Keratinocyte (primary cell): ENCODE results near the gene RGS17. TPM values are rescaled to one million over a fixed set of nuclear protein-coding genes. Genes with fewer than 3 reads are reported as not detected.
A peak's percentile ranks its signal among the peaks of the same experiment; 100 is the strongest.

ENCODE experiments used
- DNase-seq: peaks from one replicate; pipeline ENCODE4 v3.0.0-alpha.2; 2011; ENCODE audit warnings: low read depth, missing footprints, low spot score
- FAIRE-seq: peaks from 2 replicates; lab custom pipeline; 2011; peaks lifted over from hg19 to GRCh38; lab: Jason Lieb, UNC
- H2AFZ ChIP-seq: 2 replicates; pipeline ENCODE4 v1.6.0; 2012; ENCODE audit warnings: low read length, control low read depth, inconsistent platforms; ENCODE audit not compliant: control insufficient read depth
- H3K27ac ChIP-seq: 2 replicates; pipeline ENCODE4 v1.5.1; 2011; ENCODE audit warnings: low read length; ENCODE audit not compliant: control insufficient read depth, insufficient read depth
- H3K27me3 ChIP-seq: 3 replicates; pipeline ENCODE4 v1.6.0; 2011; ENCODE audit warnings: low read length; ENCODE audit not compliant: control insufficient read depth, insufficient read depth; ENCODE audit errors: extremely low read depth
- H3K36me3 ChIP-seq, 2 experiments: 2 replicates in 1 of 2; 3 replicates in 1 of 2; pipeline ENCODE4 v1.5.1; 2011; ENCODE audit warnings: low read length in 2 of 2, mild to moderate bottlenecking in 1 of 2; ENCODE audit not compliant: control insufficient read depth in 2 of 2, insufficient read depth in 2 of 2; ENCODE audit errors: extremely low read depth in 1 of 2
- H3K4me1 ChIP-seq: 3 replicates; pipeline ENCODE4 v1.5.1; 2011; ENCODE audit warnings: low read length; ENCODE audit not compliant: control insufficient read depth, insufficient read depth; ENCODE audit errors: extremely low read depth
- H3K4me2 ChIP-seq: 3 replicates; pipeline ENCODE4 v1.6.0; 2011; ENCODE audit warnings: low read depth, low read length; ENCODE audit not compliant: control insufficient read depth, insufficient read depth; ENCODE audit errors: extremely low read depth
- H3K4me3 ChIP-seq, 3 experiments: fragments of 200-600 bp in 1 of 3; sonication (generic) in 1 of 3; 2 replicates in 2 of 3; 3 replicates in 1 of 3; pipeline ENCODE4 v1.5.1; 2011 to 2016; ENCODE audit warnings: low read length in 3 of 3, mild to moderate bottlenecking in 3 of 3, control low read depth in 2 of 3, inconsistent platforms in 1 of 3, low read depth in 1 of 3, mixed read lengths in 1 of 3, mixed run types in 1 of 3, moderate library complexity in 1 of 3; ENCODE audit not compliant: control insufficient read depth in 2 of 3, insufficient read depth in 2 of 3; ENCODE audit errors: extremely low read depth in 1 of 3
- H3K79me2 ChIP-seq: 2 replicates; pipeline ENCODE4 v1.6.0; 2012; ENCODE audit warnings: low read length; ENCODE audit not compliant: control insufficient read depth, insufficient read depth
- H3K9ac ChIP-seq: 3 replicates; pipeline ENCODE4 v1.6.0; 2011; ENCODE audit warnings: low read length; ENCODE audit not compliant: control insufficient read depth, insufficient read depth; ENCODE audit errors: extremely low read depth
- H3K9me1 ChIP-seq: 3 replicates; pipeline ENCODE4 v1.6.0; 2011; ENCODE audit warnings: low read length; ENCODE audit not compliant: control insufficient read depth, insufficient read depth; ENCODE audit errors: extremely low read depth
- H3K9me3 ChIP-seq: 2 replicates; pipeline ENCODE4 v1.5.1; 2012; ENCODE audit warnings: low read depth, low read length; ENCODE audit not compliant: control insufficient read depth
- H4K20me1 ChIP-seq: 3 replicates; pipeline ENCODE4 v1.6.0; 2011; ENCODE audit warnings: low read length; ENCODE audit not compliant: control insufficient read depth, insufficient read depth; ENCODE audit errors: extremely low read depth
- EZH2 ChIP-seq: IDR thresholded peaks from one replicate; pipeline ENCODE4 v1.6.1; 2012; ENCODE audit warnings: inconsistent platforms, mild to moderate bottlenecking, low read length, moderate library complexity
- dilution Hi-C: fragments of 300-500 bp; cut with MboI; formaldehyde crosslinking; loops from one replicate; pipeline ENCODE4 v1.7.0; 2020; ENCODE audit warnings: low sequenced_read_pairs; ENCODE audit not compliant: extremely low pct_ligation_motif_present
- polyA plus RNA-seq, 5 experiments: library from polyadenylated mRNA; depleted of rRNA in 3 of 5; stranded (reverse) in 3 of 5; stranded (forward) in 1 of 5; unstranded in 1 of 5; fragments of >200 nt; gene quantifications; 1 replicate in 1 of 5; 2 replicates in 3 of 5; 3 replicates in 1 of 5; pipeline versions ENCODE4 v1.2.1 to v1.2.3, GENCODE V29; 2011 to 2012; ENCODE audit warnings: missing spikeins in 2 of 5, low read depth in 1 of 5, low replicate concordance in 1 of 5
- TF ChIP-seq, protein P1 (sequence below), 3 experiments: IDR thresholded peaks in 1 of 3; conservative IDR thresholded peaks in 1 of 3; optimal IDR thresholded peaks in 1 of 3; 2 replicates in 2 of 3; 3 replicates in 1 of 3; pipeline versions ENCODE3 to v1.5.1; 2011; ENCODE audit warnings: low read length in 3 of 3, mild to moderate bottlenecking in 3 of 3, moderate library complexity in 2 of 3, control low read depth in 1 of 3, inconsistent platforms in 1 of 3; ENCODE audit not compliant: insufficient read depth in 2 of 3; ENCODE audit errors: extremely low read depth in 1 of 3

RGS17 gene
- polyA plus RNA-seq, 1 donor (not counting 4 experiments of a cell fraction or from before 2014, with no cell fraction given), result 0.22 TPM

DNA sequence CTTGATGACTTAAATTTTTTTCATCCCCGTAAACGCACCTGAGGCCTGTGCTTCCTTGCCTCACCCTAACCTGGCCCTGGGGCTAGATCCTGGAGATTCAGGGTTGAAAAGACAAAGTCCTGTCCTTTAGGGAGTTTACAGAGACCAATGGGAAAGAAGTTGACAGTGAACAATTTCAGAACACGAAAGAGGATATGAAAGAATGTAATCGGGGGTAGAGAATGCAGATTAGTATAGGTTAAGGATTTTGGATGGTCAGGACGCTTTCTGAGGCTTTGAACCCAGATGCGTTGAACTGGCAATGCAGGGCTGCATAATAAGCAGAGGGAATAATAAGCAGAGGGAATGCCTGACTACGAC lies 146.6 kb downstream of the RGS17 start:
- Histone ChIP-seq H3K9me1 (no peaks in the 10 kb centered on the region), H3K27ac (peak overlapping the region; percentile 93), H3K4me3 (peak overlapping the region in 2 of 3 experiments; percentile 45 to 93), H2AFZ (no peak overlapping the region), H3K36me3 (no peaks in the 10 kb centered on the region), H3K79me2 (peaks cover 47% of the 10 kb centered on the region), H3K4me1 (peaks cover 28% of the 10 kb centered on the region), H3K9me3 (no peaks in the 10 kb centered on the region), H4K20me1 (no peaks in the 10 kb centered on the region), H3K4me2 (peak overlapping the region; percentile 93), H3K9ac (peak overlapping the region; percentile 92), H3K27me3 (no peaks in the 10 kb centered on the region)
- TF ChIP-seq, protein P1, sequence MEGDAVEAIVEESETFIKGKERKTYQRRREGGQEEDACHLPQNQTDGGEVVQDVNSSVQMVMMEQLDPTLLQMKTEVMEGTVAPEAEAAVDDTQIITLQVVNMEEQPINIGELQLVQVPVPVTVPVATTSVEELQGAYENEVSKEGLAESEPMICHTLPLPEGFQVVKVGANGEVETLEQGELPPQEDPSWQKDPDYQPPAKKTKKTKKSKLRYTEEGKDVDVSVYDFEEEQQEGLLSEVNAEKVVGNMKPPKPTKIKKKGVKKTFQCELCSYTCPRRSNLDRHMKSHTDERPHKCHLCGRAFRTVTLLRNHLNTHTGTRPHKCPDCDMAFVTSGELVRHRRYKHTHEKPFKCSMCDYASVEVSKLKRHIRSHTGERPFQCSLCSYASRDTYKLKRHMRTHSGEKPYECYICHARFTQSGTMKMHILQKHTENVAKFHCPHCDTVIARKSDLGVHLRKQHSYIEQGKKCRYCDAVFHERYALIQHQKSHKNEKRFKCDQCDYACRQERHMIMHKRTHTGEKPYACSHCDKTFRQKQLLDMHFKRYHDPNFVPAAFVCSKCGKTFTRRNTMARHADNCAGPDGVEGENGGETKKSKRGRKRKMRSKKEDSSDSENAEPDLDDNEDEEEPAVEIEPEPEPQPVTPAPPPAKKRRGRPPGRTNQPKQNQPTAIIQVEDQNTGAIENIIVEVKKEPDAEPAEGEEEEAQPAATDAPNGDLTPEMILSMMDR (optimal IDR thresholded peaks at IDR 0.05 in 1 of 3, IDR thresholded peaks at IDR 0.05 in 1 of 3, conservative IDR thresholded peaks at IDR 0.05 in 1 of 3; ENCODE audit: extremely low read depth in 1 of 3, insufficient read depth in 2 of 3, low read length in 3 of 3), result no peak
- TF ChIP-seq EZH2, result no peak
- dilution Hi-C loops, result no loop called here
- no peak for FAIRE-seq
- DNase-seq, result no peak

DNA sequence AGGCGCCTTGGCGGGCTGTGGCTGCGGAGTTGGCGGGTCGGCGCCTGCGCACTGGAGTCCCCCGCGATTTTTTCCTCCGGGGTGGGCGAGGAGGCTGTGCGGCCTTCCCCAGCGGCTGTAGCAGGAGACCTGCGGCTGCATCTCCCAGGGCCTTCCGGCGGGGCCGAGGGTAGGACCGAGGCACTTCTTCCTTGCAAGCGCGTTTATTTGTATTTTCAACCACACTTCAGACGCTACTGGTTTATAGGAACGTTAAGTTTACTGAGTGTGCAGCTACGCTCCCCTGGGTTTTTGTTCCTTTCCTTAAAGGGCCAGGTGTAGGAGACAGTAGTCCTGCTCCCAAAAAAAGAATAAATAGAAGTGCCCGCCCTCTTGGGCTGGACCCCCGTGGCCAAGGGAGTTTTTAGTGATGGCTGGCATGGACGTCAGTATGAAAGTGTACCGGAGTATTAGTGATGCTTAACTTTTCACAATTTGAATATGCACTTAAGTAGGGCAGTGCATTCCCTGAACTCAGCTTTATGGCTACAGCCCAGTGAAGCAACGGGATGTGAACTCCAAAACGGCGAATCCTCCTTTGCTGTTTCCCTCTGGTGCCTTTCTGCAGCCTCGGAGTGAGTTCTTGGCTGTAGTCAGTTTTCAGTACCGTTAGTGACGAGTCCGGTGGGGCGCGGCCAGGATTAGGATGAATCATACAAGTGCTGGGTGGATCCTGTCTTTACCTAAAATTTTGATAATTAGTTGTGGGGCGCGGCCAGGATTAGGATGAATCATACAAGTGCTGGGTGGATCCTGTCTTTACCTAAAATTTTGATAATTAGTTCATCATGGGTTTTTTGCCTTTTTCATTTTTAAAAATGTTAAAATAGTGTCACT lies 147.2 kb downstream of the RGS17 start:
- peak; percentile 58 for FAIRE-seq
- Histone ChIP-seq H3K9ac (peak overlapping the region; percentile 92), H3K27ac (peak overlapping the region; percentile 93), H3K4me1 (peaks cover 29% of the 10 kb centered on the region), H4K20me1 (no peaks in the 10 kb centered on the region), H2AFZ (peak overlapping the region; percentile 97), H3K4me2 (peak overlapping the region; percentile 93), H3K79me2 (peaks cover 54% of the 10 kb centered on the region), H3K4me3 (peak overlapping the region; percentile 68 to 98 (median 93)), H3K9me1 (no peaks in the 10 kb centered on the region), H3K36me3 (no peaks in the 10 kb centered on the region), H3K27me3 (no peaks in the 10 kb centered on the region), H3K9me3 (no peaks in the 10 kb centered on the region)
- dilution Hi-C loops, result no loop called here
- TF ChIP-seq EZH2, result no peak
- TF ChIP-seq, protein P1 (optimal IDR thresholded peaks at IDR 0.05 in 1 of 3, IDR thresholded peaks at IDR 0.05 in 1 of 3, conservative IDR thresholded peaks at IDR 0.05 in 1 of 3; ENCODE audit: extremely low read depth in 1 of 3, insufficient read depth in 2 of 3, low read length in 3 of 3), result no peak
- peak; percentile 65 for DNase-seq
